HG02938 (cell line): ENCODE data around the gene EDAR.

Source experiments
- ATAC-seq: cut with Tn5 transposase; IDR thresholded peaks from one replicate; pipeline ENCODE4 v1.9.1; 2021; ENCODE audit warnings: mild to moderate bottlenecking, moderate library complexity; ENCODE audit not compliant: unreplicated experiment

The EDAR gene

GRCh38 chr2:108942231-108942825, 46.7 kb downstream of the EDAR start:
- no peak for ATAC-seq

GRCh38 chr2:108941767-108942166, 47.3 kb downstream of the EDAR start:
- ATAC-seq, result no peak

GRCh38 chr2:108941161-108941665, 47.8 kb downstream of the EDAR start:
- no peak for ATAC-seq

- ATAC-seq, result no peak
Measured at GRCh38 chr2:108940156-108940555, 48.9 kb downstream of the EDAR start.

- no peak for ATAC-seq
Measured at GRCh38 chr2:108938077-108938710, 50.8 kb downstream of the EDAR start.

- no peak for ATAC-seq
Measured at GRCh38 chr2:108937367-108938017, 51.5 kb downstream of the EDAR start.

- no peak for ATAC-seq
Measured at GRCh38 chr2:108936866-108937265, 52.2 kb downstream of the EDAR start.

- ATAC-seq, result no peak
Measured at GRCh38 chr2:108936076-108936864, 52.8 kb downstream of the EDAR start.

- no peak for ATAC-seq
Measured at GRCh38 chr2:108935271-108935741, 53.7 kb downstream of the EDAR start.

- no peak for ATAC-seq
Measured at GRCh38 chr2:108934583-108935245, 54.3 kb downstream of the EDAR start.

- no peak for ATAC-seq
Measured at GRCh38 chr2:108934151-108934550, 54.9 kb downstream of the EDAR start.

- ATAC-seq, result no peak
Measured at GRCh38 chr2:108933691-108934117, 55.3 kb downstream of the EDAR start.

- ATAC-seq, result no peak
Measured at GRCh38 chr2:108932736-108933332, 56.2 kb downstream of the EDAR start.

GRCh38 chr2:108931372-108931771, 57.6 kb downstream of the EDAR start:
- ATAC-seq, result no peak

GRCh38 chr2:108929807-108930425, 59.1 kb downstream of the EDAR start:
- no peak for ATAC-seq

GRCh38 chr2:108928660-108929377, 60.2 kb downstream of the EDAR start:
- no peak for ATAC-seq

GRCh38 chr2:108927936-108928659, 60.9 kb downstream of the EDAR start:
- ATAC-seq, result no peak

GRCh38 chr2:108927405-108927804, 61.6 kb downstream of the EDAR start:
- ATAC-seq, result no peak
